Measurements from ENCODE around the gene TTC23.
"Not testable (repeated sequence)": the region's sequence is repeated elsewhere in the genome, so short reads cannot be mapped to it uniquely, and the experiment has no call there.

Gene TTC23

GRCh38 chr15:99117563-99118257 lies 131.7 kb downstream of the TTC23 start:
- DNase-seq: no peak

GRCh38 chr15:99117111-99117510 lies 132.3 kb downstream of the TTC23 start:
- DNase-seq: no peak

GRCh38 chr15:99115300-99116215 lies 133.8 kb downstream of the TTC23 start:
- DNase-seq: no peak

- DNase-seq: no peak
These were observed 134.7 kb downstream of the TTC23 start for GRCh38 chr15:99114511-99115299.

- DNase-seq: no peak
These were observed 135.7 kb downstream of the TTC23 start for GRCh38 chr15:99113547-99114271.

- DNase-seq: not testable (repeated sequence)
These were observed 137.7 kb downstream of the TTC23 start for GRCh38 chr15:99111641-99112040.

- no peak for DNase-seq
These were observed 138.6 kb downstream of the TTC23 start for GRCh38 chr15:99110581-99111320.

- no peak for DNase-seq
These were observed 139.3 kb downstream of the TTC23 start for GRCh38 chr15:99110093-99110492.

- no peak for DNase-seq
These were observed 139.8 kb downstream of the TTC23 start for GRCh38 chr15:99109555-99110021.

- DNase-seq: no peak
These were observed 140.4 kb downstream of the TTC23 start for GRCh38 chr15:99108993-99109392.

- no peak for DNase-seq
These were observed 142.8 kb downstream of the TTC23 start for GRCh38 chr15:99106417-99107220.

GRCh38 chr15:99105514-99106341 lies 143.7 kb downstream of the TTC23 start:
- DNase-seq: peak; percentile 61

- peak; percentile 78 for DNase-seq
These were observed 144.4 kb downstream of the TTC23 start, which contains the start of gene SYNM for GRCh38 chr15:99104788-99105513. TSS of gene SYNM (plus strand) at chr15:99105080. CDS start at chr15:99105200, 120 bp downstream.

GRCh38 chr15:99103279-99103678 lies 146.1 kb downstream of the TTC23 start:
- no peak for DNase-seq

- no peak for DNase-seq
These were observed 146.8 kb downstream of the TTC23 start for GRCh38 chr15:99102332-99103235.

- no peak for DNase-seq
These were observed 147.9 kb downstream of the TTC23 start for GRCh38 chr15:99101501-99101900.

GRCh38 chr15:99100245-99101173 lies 148.9 kb downstream of the TTC23 start:
- DNase-seq: peak; percentile 65
